CMK (cell line): Measurements from ENCODE around the gene LRP1.
"Not testable (repeated sequence)": the region's sequence is repeated elsewhere in the genome, so short reads cannot be mapped to it uniquely, and the experiment has no call there.

ENCODE experiments used
- DNase-seq: peaks from one replicate; pipeline ENCODE4 v3.0.0-alpha.2; 2010; ENCODE audit warnings: low read depth

LRP1 gene

GRCh38 chr12:57111031-57111734 lies 17.1 kb upstream of the LRP1 start, which contains the start of gene STAT6:
Gene STAT6, minus strand, starts transcription at chr12:57111362. Its CDS starts 3,084 bp downstream, at chr12:57108278.
- peak; percentile 87 for DNase-seq

- no peak for DNase-seq
These were observed 15.6 kb upstream of the LRP1 start for GRCh38 chr12:57112492-57113294.

- DNase-seq, result no peak
These were observed 11.6 kb upstream of the LRP1 start for GRCh38 chr12:57116580-57117281.

- no peak for DNase-seq
These were observed 9.5 kb upstream of the LRP1 start for GRCh38 chr12:57118711-57119271.

GRCh38 chr12:57119294-57120085 lies 8.8 kb upstream of the LRP1 start:
- no peak for DNase-seq

- not testable (repeated sequence) for DNase-seq
These were observed 7.6 kb upstream of the LRP1 start for GRCh38 chr12:57120718-57121117.

- no peak for DNase-seq
These were observed 4.5 kb upstream of the LRP1 start for GRCh38 chr12:57123813-57124212.

- DNase-seq, result peak; percentile 48
These were observed 3.9 kb upstream of the LRP1 start for GRCh38 chr12:57124261-57124877.

- no peak for DNase-seq
These were observed 2.2 kb upstream of the LRP1 start for GRCh38 chr12:57126061-57126460.

GRCh38 chr12:57126561-57126960 lies 1.7 kb upstream of the LRP1 start:
- no peak for DNase-seq

GRCh38 chr12:57127101-57127725 lies 1.1 kb upstream of the LRP1 start:
- DNase-seq, result no peak

GRCh38 chr12:57128519-57129247 lies 400 bp downstream of the LRP1 start:
- DNase-seq, result no peak

GRCh38 chr12:57129321-57129842 lies 1.1 kb downstream of the LRP1 start:
- no peak for DNase-seq

- no peak for DNase-seq
These were observed 1.6 kb downstream of the LRP1 start for GRCh38 chr12:57129889-57130288.

GRCh38 chr12:57130941-57131340 lies 2.7 kb downstream of the LRP1 start:
- DNase-seq, result no peak

GRCh38 chr12:57131896-57132744 lies 3.8 kb downstream of the LRP1 start:
- no peak for DNase-seq

GRCh38 chr12:57133013-57133569 lies 4.8 kb downstream of the LRP1 start:
- DNase-seq, result no peak

- no peak for DNase-seq
These were observed 5.6 kb downstream of the LRP1 start for GRCh38 chr12:57133916-57134315.
